ENCODE data around the gene C13orf42.
"Not testable (repeated sequence)": the region's sequence is repeated elsewhere in the genome, so short reads cannot be mapped to it uniquely, and the experiment has no call there.

The C13orf42 gene

GRCh38 chr13:51147732-51148131 lies 36.7 kb upstream of the C13orf42 start:
- H3K4me3 ChIP-seq (ENCODE audit: low read length), result no peak overlapping the region
- no peaks in the 10 kb centered on the region for H3K36me3 ChIP-seq (ENCODE audit: insufficient read depth, low read length)
- no peak overlapping the region for H2AFZ ChIP-seq (ENCODE audit: low read depth, low read length)
- no peaks in the 10 kb centered on the region for H3K9me3 ChIP-seq (ENCODE audit: low read length)
- H3K27me3 ChIP-seq (ENCODE audit: insufficient read depth, low read length), result peaks cover 7% of the 10 kb centered on the region
- peaks cover 2% of the 10 kb centered on the region for H3K4me1 ChIP-seq (ENCODE audit: insufficient read depth, low read length)

GRCh38 chr13:51146667-51147066 lies 35.6 kb upstream of the C13orf42 start:
- Histone ChIP-seq H2AFZ (ENCODE audit: low read depth, low read length) (no peak overlapping the region), H3K27me3 (ENCODE audit: insufficient read depth, low read length) (peaks cover 7% of the 10 kb centered on the region)

GRCh38 chr13:51137250-51137649 lies 26.2 kb upstream of the C13orf42 start:
- no peak overlapping the region for H3K4me3 ChIP-seq (ENCODE audit: low read length)
- no peaks in the 10 kb centered on the region for H3K4me1 ChIP-seq (ENCODE audit: insufficient read depth, low read length)
- no peak overlapping the region for H2AFZ ChIP-seq (ENCODE audit: low read depth, low read length)
- H3K36me3 ChIP-seq (ENCODE audit: insufficient read depth, low read length), result no peaks in the 10 kb centered on the region
- no peaks in the 10 kb centered on the region for H3K27me3 ChIP-seq (ENCODE audit: insufficient read depth, low read length)
- no peaks in the 10 kb centered on the region for H3K9me3 ChIP-seq (ENCODE audit: low read length)

More at GRCh38 chr13:51146667-51147066, 35.6 kb upstream of the C13orf42 start:
- Histone ChIP-seq H3K4me1 (ENCODE audit: insufficient read depth, low read length) (peaks cover 2% of the 10 kb centered on the region), H3K36me3 (ENCODE audit: insufficient read depth, low read length) (no peaks in the 10 kb centered on the region), H3K9me3 (ENCODE audit: low read length) (no peaks in the 10 kb centered on the region), H3K4me3 (ENCODE audit: low read length) (no peak overlapping the region)

- Histone ChIP-seq H2AFZ (ENCODE audit: low read depth, low read length) (no peak overlapping the region), H3K4me3 (ENCODE audit: low read length) (no peak overlapping the region), H3K27me3 (ENCODE audit: insufficient read depth, low read length) (no peaks in the 10 kb centered on the region), H3K4me1 (ENCODE audit: insufficient read depth, low read length) (no peaks in the 10 kb centered on the region), H3K9me3 (ENCODE audit: low read length) (no peaks in the 10 kb centered on the region), H3K36me3 (ENCODE audit: insufficient read depth, low read length) (no peaks in the 10 kb centered on the region)
These were observed 25.4 kb upstream of the C13orf42 start for GRCh38 chr13:51136276-51136980.

- Histone ChIP-seq H3K9me3 (ENCODE audit: low read length) (no peaks in the 10 kb centered on the region), H3K27me3 (ENCODE audit: insufficient read depth, low read length) (no peaks in the 10 kb centered on the region), H3K4me3 (ENCODE audit: low read length) (no peak overlapping the region), H2AFZ (ENCODE audit: low read depth, low read length) (no peak overlapping the region), H3K4me1 (ENCODE audit: insufficient read depth, low read length) (no peaks in the 10 kb centered on the region), H3K36me3 (ENCODE audit: insufficient read depth, low read length) (no peaks in the 10 kb centered on the region)
These were observed 23.8 kb upstream of the C13orf42 start for GRCh38 chr13:51134763-51135365.

- H3K4me3 ChIP-seq (ENCODE audit: low read length), result no peak overlapping the region
- H3K27me3 ChIP-seq (ENCODE audit: insufficient read depth, low read length), result no peaks in the 10 kb centered on the region
- no peaks in the 10 kb centered on the region for H3K4me1 ChIP-seq (ENCODE audit: insufficient read depth, low read length)
- H3K36me3 ChIP-seq (ENCODE audit: insufficient read depth, low read length), result no peaks in the 10 kb centered on the region
- no peaks in the 10 kb centered on the region for H3K9me3 ChIP-seq (ENCODE audit: low read length)
- H2AFZ ChIP-seq (ENCODE audit: low read depth, low read length), result no peak overlapping the region
These were observed 19.3 kb upstream of the C13orf42 start for GRCh38 chr13:51130348-51130747.

GRCh38 chr13:51125495-51126226 lies 14.6 kb upstream of the C13orf42 start:
- Histone ChIP-seq H3K4me3 (ENCODE audit: low read length) (no peak overlapping the region), H3K27me3 (ENCODE audit: insufficient read depth, low read length) (no peaks in the 10 kb centered on the region), H3K36me3 (ENCODE audit: insufficient read depth, low read length) (no peaks in the 10 kb centered on the region), H3K9me3 (ENCODE audit: low read length) (no peaks in the 10 kb centered on the region), H2AFZ (ENCODE audit: low read depth, low read length) (no peak overlapping the region), H3K4me1 (ENCODE audit: insufficient read depth, low read length) (no peaks in the 10 kb centered on the region)

GRCh38 chr13:51122868-51123566 lies 11.9 kb upstream of the C13orf42 start:
- H3K4me1 ChIP-seq (ENCODE audit: insufficient read depth, low read length), result no peaks in the 10 kb centered on the region
- H3K27me3 ChIP-seq (ENCODE audit: insufficient read depth, low read length), result no peaks in the 10 kb centered on the region
- H3K36me3 ChIP-seq (ENCODE audit: insufficient read depth, low read length), result no peaks in the 10 kb centered on the region
- H3K9me3 ChIP-seq (ENCODE audit: low read length), result no peaks in the 10 kb centered on the region
- no peak overlapping the region for H2AFZ ChIP-seq (ENCODE audit: low read depth, low read length)
- H3K4me3 ChIP-seq (ENCODE audit: low read length), result no peak overlapping the region

GRCh38 chr13:51120873-51121272 lies 9.8 kb upstream of the C13orf42 start:
- H3K27me3 ChIP-seq (ENCODE audit: insufficient read depth, low read length); H3K4me3 ChIP-seq (ENCODE audit: low read length); H3K4me1 ChIP-seq (ENCODE audit: insufficient read depth, low read length); H2AFZ ChIP-seq (ENCODE audit: low read depth, low read length); H3K9me3 ChIP-seq (ENCODE audit: low read length); H3K36me3 ChIP-seq (ENCODE audit: insufficient read depth, low read length): not testable (repeated sequence)

GRCh38 chr13:51118809-51119431 lies 7.8 kb upstream of the C13orf42 start:
- no peak overlapping the region for H2AFZ ChIP-seq (ENCODE audit: low read depth, low read length)
- H3K4me1 ChIP-seq (ENCODE audit: insufficient read depth, low read length), result no peaks in the 10 kb centered on the region
- no peaks in the 10 kb centered on the region for H3K36me3 ChIP-seq (ENCODE audit: insufficient read depth, low read length)
- H3K4me3 ChIP-seq (ENCODE audit: low read length), result no peak overlapping the region
- H3K9me3 ChIP-seq (ENCODE audit: low read length), result peaks cover 1% of the 10 kb centered on the region
- H3K27me3 ChIP-seq (ENCODE audit: insufficient read depth, low read length), result no peaks in the 10 kb centered on the region

GRCh38 chr13:51113969-51114368 lies 2.9 kb upstream of the C13orf42 start:
- H3K36me3 ChIP-seq (ENCODE audit: insufficient read depth, low read length), result no peaks in the 10 kb centered on the region
- no peak overlapping the region for H3K4me3 ChIP-seq (ENCODE audit: low read length)
- H3K27me3 ChIP-seq (ENCODE audit: insufficient read depth, low read length), result no peaks in the 10 kb centered on the region
- H2AFZ ChIP-seq (ENCODE audit: low read depth, low read length), result no peak overlapping the region
- no peaks in the 10 kb centered on the region for H3K4me1 ChIP-seq (ENCODE audit: insufficient read depth, low read length)
- H3K9me3 ChIP-seq (ENCODE audit: low read length), result peaks cover 1% of the 10 kb centered on the region

GRCh38 chr13:51113186-51113881 lies 2.3 kb upstream of the C13orf42 start:
- H3K4me3 ChIP-seq (ENCODE audit: low read length), result no peak overlapping the region
- H3K36me3 ChIP-seq (ENCODE audit: insufficient read depth, low read length), result no peaks in the 10 kb centered on the region
- peaks cover 1% of the 10 kb centered on the region for H3K9me3 ChIP-seq (ENCODE audit: low read length)
- H2AFZ ChIP-seq (ENCODE audit: low read depth, low read length), result no peak overlapping the region
- no peaks in the 10 kb centered on the region for H3K4me1 ChIP-seq (ENCODE audit: insufficient read depth, low read length)
- no peaks in the 10 kb centered on the region for H3K27me3 ChIP-seq (ENCODE audit: insufficient read depth, low read length)

All from neuron (in vitro differentiated cells).